A673 (cell line): ENCODE data around the gene FGR. TPM values are rescaled to one million over a fixed set of nuclear protein-coding genes. Genes with fewer than 3 reads are reported as not detected.

ENCODE experiments used
- BruUV-seq: library from RNA; stranded (reverse); fragments of 400-500 nt; replicated peaks from 2 replicates; lab custom pipeline; 2021; lab: Mats Ljungman, UMichigan
- CTCF ChIA-PET: fragments of 300-600 bp; sonication (Branson Sonifier 250); formaldehyde crosslinking; loops from one replicate; lab custom pipeline; 2022; ENCODE audit warnings: antibody characterized with exemption; lab: Charles Lee
- POLR2A ChIA-PET: fragments of 300-600 bp; sonication (Branson Sonifier 250); formaldehyde crosslinking; loops from one replicate; lab custom pipeline; 2022; ENCODE audit warnings: antibody characterized with exemption; ENCODE audit not compliant: low non-redundant PET; lab: Charles Lee
- DNase-seq: peaks from one replicate; pipeline ENCODE4 v3.0.0-alpha.2; 2015; ENCODE audit warnings: low spot score
- H3K27ac ChIP-seq: fragments of 200-600 bp; sonication (generic); 2 replicates; pipeline ENCODE4 v1.5.1; 2016; ENCODE audit warnings: mixed run types, low read depth, mild to moderate bottlenecking, mixed read lengths, antibody characterized with exemption, low read length; ENCODE audit not compliant: poor library complexity, severe bottlenecking
- H3K27me3 ChIP-seq: fragments of 200-600 bp; sonication (generic); replicated peaks from 2 replicates; pipeline ENCODE4 v1.6.1; 2017; ENCODE audit warnings: mixed run types, low read depth, mild to moderate bottlenecking, mixed read lengths, antibody characterized with exemption, low read length; ENCODE audit not compliant: insufficient read depth, poor library complexity
- H3K36me3 ChIP-seq: fragments of 200-600 bp; sonication (generic); 2 replicates; pipeline ENCODE4 v1.6.1; 2016; ENCODE audit warnings: mixed run types, mild to moderate bottlenecking, mixed read lengths, antibody characterized with exemption, low read length; ENCODE audit not compliant: insufficient read depth, poor library complexity, severe bottlenecking
- H3K4me1 ChIP-seq: fragments of 200-600 bp; sonication (generic); 2 replicates; pipeline ENCODE4 v1.6.1; 2017; ENCODE audit warnings: mixed run types, mild to moderate bottlenecking, mixed read lengths, antibody characterized with exemption, low read length; ENCODE audit not compliant: insufficient read depth, poor library complexity, severe bottlenecking
- H3K4me3 ChIP-seq: fragments of 200-600 bp; sonication (generic); 2 replicates; pipeline ENCODE4 v1.5.1; 2016; ENCODE audit warnings: low read depth, mixed run types, mild to moderate bottlenecking, mixed read lengths, low read length; ENCODE audit not compliant: poor library complexity, severe bottlenecking
- H3K9me3 ChIP-seq: fragments of 200-600 bp; sonication (generic); 2 replicates; pipeline ENCODE4 v1.6.1; 2016; ENCODE audit warnings: mixed run types, low read depth, mild to moderate bottlenecking, mixed read lengths, antibody characterized with exemption, low read length; ENCODE audit not compliant: poor library complexity, severe bottlenecking
- EZH2 ChIP-seq: fragments of 200-600 bp; sonication (generic); IDR thresholded peaks from 2 replicates; pipeline ENCODE4 v1.6.1; 2017; ENCODE audit warnings: borderline replicate concordance, low read depth, mild to moderate bottlenecking, mixed read lengths, antibody characterized with exemption, low read length; ENCODE audit not compliant: poor library complexity, severe bottlenecking
- intact Hi-C: fragments of 100-400 bp; cut with micrococcal nuclease; formaldehyde crosslinking; loops from one replicate; pipeline ENCODE4 v1.10.0; 2022; ENCODE audit not compliant: unreplicated experiment
- total RNA-seq: library from RNA; stranded (reverse); gene quantifications from 2 replicates; pipeline ENCODE4 v1.2.3, GENCODE V29; 2021
- TF ChIP-seq, protein P1 (sequence below): fragments of 300-800, 200-600 bp; sonication (generic); conservative IDR thresholded peaks from 2 replicates; pipeline ENCODE4 v1.5.1; 2017; ENCODE audit warnings: low read depth, mild to moderate bottlenecking, antibody characterized with exemption, low read length, moderate library complexity, mixed read lengths

Gene FGR
- total RNA-seq, 1 experiment from 2014 or later: not detected

DNA sequence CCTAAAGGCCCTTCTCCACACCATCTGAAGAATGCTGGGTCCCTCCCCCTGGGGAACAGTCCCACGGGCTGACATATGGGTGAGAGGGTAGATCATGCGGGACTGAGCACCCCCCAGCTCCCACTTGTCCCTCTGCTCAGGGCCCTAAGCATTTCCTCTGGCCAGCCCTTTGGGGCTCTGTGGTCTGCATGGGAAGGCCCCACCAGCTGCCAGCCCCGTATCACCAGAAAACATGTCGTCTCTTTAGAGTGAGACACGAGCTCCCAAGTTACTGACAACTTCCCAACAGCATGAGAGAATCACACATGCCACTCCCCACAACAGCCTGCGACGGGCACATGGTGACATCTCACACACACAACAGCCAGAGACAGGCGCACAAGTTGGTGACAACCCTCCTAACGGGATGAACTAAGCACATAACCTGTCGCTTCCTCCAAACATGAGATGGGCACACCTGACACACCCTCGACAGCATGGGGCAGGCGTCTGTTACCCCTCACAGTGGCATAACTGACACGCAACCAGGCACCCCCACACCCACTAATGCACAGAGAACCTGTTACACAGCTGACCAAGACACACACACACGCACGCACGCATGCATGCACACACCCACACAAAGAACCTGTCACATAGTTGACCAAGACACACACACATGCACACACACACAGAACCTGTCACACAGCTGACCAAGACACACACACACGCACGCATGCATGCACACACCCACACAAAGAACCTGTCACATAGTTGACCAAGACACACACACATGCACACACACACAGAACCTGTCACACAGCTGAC is 72.2 kb downstream of the FGR start:
- ChIA-PET CTCF (interaction anchor here (0.6 kb wide), 1 partner anchor 13 kb away, joined by 5 read pairs; no protein-coding TSS in a partner anchor), POLR2A (no interaction called here)
- H3K9me3 ChIP-seq: no peaks in the 10 kb centered on the region
- H3K27ac ChIP-seq: peak overlapping the region; percentile 70
- TF ChIP-seq, protein P1, sequence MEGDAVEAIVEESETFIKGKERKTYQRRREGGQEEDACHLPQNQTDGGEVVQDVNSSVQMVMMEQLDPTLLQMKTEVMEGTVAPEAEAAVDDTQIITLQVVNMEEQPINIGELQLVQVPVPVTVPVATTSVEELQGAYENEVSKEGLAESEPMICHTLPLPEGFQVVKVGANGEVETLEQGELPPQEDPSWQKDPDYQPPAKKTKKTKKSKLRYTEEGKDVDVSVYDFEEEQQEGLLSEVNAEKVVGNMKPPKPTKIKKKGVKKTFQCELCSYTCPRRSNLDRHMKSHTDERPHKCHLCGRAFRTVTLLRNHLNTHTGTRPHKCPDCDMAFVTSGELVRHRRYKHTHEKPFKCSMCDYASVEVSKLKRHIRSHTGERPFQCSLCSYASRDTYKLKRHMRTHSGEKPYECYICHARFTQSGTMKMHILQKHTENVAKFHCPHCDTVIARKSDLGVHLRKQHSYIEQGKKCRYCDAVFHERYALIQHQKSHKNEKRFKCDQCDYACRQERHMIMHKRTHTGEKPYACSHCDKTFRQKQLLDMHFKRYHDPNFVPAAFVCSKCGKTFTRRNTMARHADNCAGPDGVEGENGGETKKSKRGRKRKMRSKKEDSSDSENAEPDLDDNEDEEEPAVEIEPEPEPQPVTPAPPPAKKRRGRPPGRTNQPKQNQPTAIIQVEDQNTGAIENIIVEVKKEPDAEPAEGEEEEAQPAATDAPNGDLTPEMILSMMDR: no peak
- TF ChIP-seq EZH2: no peak
- no TSS peak for BruUV-seq
- H3K4me3 ChIP-seq: no peak overlapping the region
- intact Hi-C loops: no loop called here
- H3K4me1 ChIP-seq: peaks cover 53% of the 10 kb centered on the region
- no peak for DNase-seq
- H3K27me3 ChIP-seq: no peaks in the 10 kb centered on the region
- no peaks in the 10 kb centered on the region for H3K36me3 ChIP-seq

Other genes starting within 250 kb of the FGR start
- 3.1 and 4.9 TPM in 2 replicates for gene GPR3, start 242.6 kb downstream of the FGR start, total RNA-seq
- 131 and 133 TPM in 2 replicates for gene WASF2, start 145.0 kb downstream of the FGR start, total RNA-seq
- gene AHDC1, start 31.0 kb downstream of the FGR start, total RNA-seq: 33.2 and 34.2 TPM in 2 replicates
- 18.7 and 19.4 TPM in 2 replicates for gene IFI6, start 37.0 kb upstream of the FGR start, total RNA-seq
- gene FAM76A, start 90.8 kb upstream of the FGR start, total RNA-seq: 15.6 and 17.9 TPM in 2 replicates
- 22.5 and 24.5 TPM in 2 replicates for gene STX12, start 138.0 kb upstream of the FGR start, total RNA-seq
- 60.9 and 68.8 TPM in 2 replicates for gene PPP1R8, start 195.6 kb upstream of the FGR start, total RNA-seq
- gene THEMIS2, start 237.4 kb upstream of the FGR start, total RNA-seq: 2.0 and 5.0 TPM in 2 replicates